MM.1S (cell line): Measurements from ENCODE around the gene DNER.
"Not testable (repeated sequence)": the region's sequence is repeated elsewhere in the genome, so short reads cannot be mapped to it uniquely, and the experiment has no call there.

Source experiments
- DNase-seq: peaks from one replicate; pipeline ENCODE4 v3.0.0-alpha.2; 2015
- H2AFZ ChIP-seq: fragments of 300-600 bp; sonication (generic); 2 replicates; pipeline ENCODE4 v1.6.0; 2016; ENCODE audit warnings: antibody characterized with exemption, low read length
- H3F3A ChIP-seq: fragments of 300-600 bp; sonication (generic); 2 replicates; pipeline ENCODE4 v1.6.1; 2016; ENCODE audit warnings: mild to moderate bottlenecking, antibody characterized with exemption, low read length, moderate library complexity, mixed read lengths; ENCODE audit not compliant: insufficient read depth
- H3K27ac ChIP-seq: fragments of 300-600 bp; sonication (generic); 2 replicates; pipeline ENCODE4 v1.5.1; 2016; ENCODE audit warnings: mild to moderate bottlenecking, low read length
- H3K27me3 ChIP-seq: fragments of 300-600 bp; sonication (generic); replicated peaks from 2 replicates; pipeline ENCODE4 v1.6.0; 2016; ENCODE audit warnings: low read length; ENCODE audit not compliant: insufficient read depth
- H3K36me3 ChIP-seq: fragments of 300-600 bp; sonication (generic); replicated peaks from 2 replicates; pipeline ENCODE4 v1.6.1; 2016; ENCODE audit warnings: mild to moderate bottlenecking, low read length, mixed read lengths; ENCODE audit not compliant: insufficient read depth
- H3K4me1 ChIP-seq: fragments of 300-600 bp; sonication (generic); 2 replicates; pipeline ENCODE4 v1.6.1; 2016; ENCODE audit warnings: low read length, mixed read lengths
- H3K4me2 ChIP-seq: fragments of 300-600 bp; sonication (generic); 2 replicates; pipeline ENCODE4 v1.6.0; 2016; ENCODE audit warnings: low read depth, low read length
- H3K4me3 ChIP-seq: fragments of 300-600 bp; sonication (generic); 2 replicates; pipeline ENCODE4 v1.5.1; 2016; ENCODE audit warnings: low read length, mixed read lengths
- H3K79me2 ChIP-seq: fragments of 300-600 bp; sonication (generic); 2 replicates; pipeline ENCODE4 v1.6.1; 2016; ENCODE audit warnings: mixed run types, low read length, mixed read lengths
- H3K9ac ChIP-seq: fragments of 300-600 bp; sonication (generic); 2 replicates; pipeline ENCODE4 v1.6.1; 2016; ENCODE audit warnings: low read length, mixed read lengths
- H3K9me2 ChIP-seq: fragments of 300-600 bp; sonication (generic); replicated peaks from 2 replicates; pipeline ENCODE4 v1.6.1; 2016; ENCODE audit warnings: mild to moderate bottlenecking, low read length, mixed read lengths; ENCODE audit not compliant: insufficient read depth
- H3K9me3 ChIP-seq: fragments of 300-600 bp; sonication (generic); replicated peaks from 2 replicates; pipeline ENCODE4 v1.6.1; 2016; ENCODE audit warnings: mild to moderate bottlenecking, low read length, mixed read lengths; ENCODE audit not compliant: insufficient read depth
- H4K20me1 ChIP-seq: fragments of 300-600 bp; sonication (generic); 2 replicates; pipeline ENCODE4 v1.6.1; 2016; ENCODE audit warnings: mild to moderate bottlenecking, low read length, moderate library complexity, mixed read lengths; ENCODE audit not compliant: insufficient read depth
- CTCF ChIP-seq: fragments of 300-600 bp; sonication (generic); IDR thresholded peaks from 2 replicates; pipeline ENCODE4 v1.5.1; 2016; ENCODE audit warnings: antibody characterized with exemption, low read length, mixed read lengths
- EZH2 ChIP-seq: fragments of 300-600 bp; sonication (generic); optimal IDR thresholded peaks from 2 replicates; pipeline ENCODE3; 2017; ENCODE audit warnings: low read depth, mild to moderate bottlenecking, antibody characterized with exemption, low read length, mixed read lengths
- EZH2phosphoT487 ChIP-seq: fragments of 300-600 bp; sonication (generic); IDR thresholded peaks from 2 replicates; pipeline ENCODE4 v1.6.1; 2018; ENCODE audit warnings: antibody characterized with exemption, low read length

The DNER gene

GRCh38 chr2:229378386-229378785 is 336.0 kb downstream of the DNER start:
- no peak for DNase-seq
- Histone ChIP-seq H3K27ac (no peak overlapping the region), H3K36me3 (no peaks in the 10 kb centered on the region), H4K20me1 (no peaks in the 10 kb centered on the region), H3K4me3 (no peak overlapping the region), H3K9ac (no peak overlapping the region), H3K27me3 (no peaks in the 10 kb centered on the region), H3K4me1 (no peaks in the 10 kb centered on the region), H2AFZ (no peak overlapping the region), H3K79me2 (no peaks in the 10 kb centered on the region), H3K9me3 (no peaks in the 10 kb centered on the region), H3K9me2 (no peaks in the 10 kb centered on the region), H3K4me2 (no peak overlapping the region), H3F3A (no peaks in the 10 kb centered on the region)
- TF ChIP-seq EZH2 (no peak), EZH2phosphoT487 (no peak), CTCF (no peak)

GRCh38 chr2:229376866-229377265 is 337.5 kb downstream of the DNER start:
- Histone ChIP-seq H3K9ac (no peak overlapping the region), H4K20me1 (no peaks in the 10 kb centered on the region), H3K9me2 (no peaks in the 10 kb centered on the region), H3K36me3 (no peaks in the 10 kb centered on the region), H3F3A (no peaks in the 10 kb centered on the region), H3K4me2 (no peak overlapping the region), H3K27me3 (no peaks in the 10 kb centered on the region), H3K9me3 (no peaks in the 10 kb centered on the region), H3K79me2 (no peaks in the 10 kb centered on the region), H3K27ac (no peak overlapping the region), H3K4me1 (no peaks in the 10 kb centered on the region), H3K4me3 (no peak overlapping the region), H2AFZ (no peak overlapping the region)
- TF ChIP-seq EZH2phosphoT487, result no peak
- no peak for TF ChIP-seq EZH2
- DNase-seq, result no peak

GRCh38 chr2:229375251-229375650 is 339.1 kb downstream of the DNER start:
- H3K9ac ChIP-seq, result no peak overlapping the region
- H3K79me2 ChIP-seq, result no peaks in the 10 kb centered on the region
- no peaks in the 10 kb centered on the region for H3K36me3 ChIP-seq
- H4K20me1 ChIP-seq, result no peaks in the 10 kb centered on the region
- H2AFZ ChIP-seq, result no peak overlapping the region
- H3K27ac ChIP-seq, result no peak overlapping the region
- no peaks in the 10 kb centered on the region for H3K9me2 ChIP-seq
- no peak overlapping the region for H3K4me2 ChIP-seq
- no peaks in the 10 kb centered on the region for H3K4me1 ChIP-seq
- DNase-seq, result no peak
- H3F3A ChIP-seq, result no peaks in the 10 kb centered on the region
- no peak overlapping the region for H3K4me3 ChIP-seq
- no peak for TF ChIP-seq EZH2phosphoT487
- TF ChIP-seq CTCF, result no peak
- TF ChIP-seq EZH2, result no peak
- no peaks in the 10 kb centered on the region for H3K27me3 ChIP-seq
- H3K9me3 ChIP-seq, result no peaks in the 10 kb centered on the region

- DNase-seq, H3F3A ChIP-seq, H3K36me3 ChIP-seq, H3K27me3 ChIP-seq, H3K27ac ChIP-seq, H3K4me2 ChIP-seq, H3K9me2 ChIP-seq, H3K4me3 ChIP-seq, H3K4me1 ChIP-seq, H4K20me1 ChIP-seq, H2AFZ ChIP-seq, H3K79me2 ChIP-seq, H3K9me3 ChIP-seq, H3K9ac ChIP-seq: not testable (repeated sequence)
Observed at GRCh38 chr2:229373311-229373710, 341.0 kb downstream of the DNER start.
